ENCODE measurements around the gene ENAM.
A peak's percentile ranks its signal among the peaks of the same experiment; 100 is the strongest.

DNA sequence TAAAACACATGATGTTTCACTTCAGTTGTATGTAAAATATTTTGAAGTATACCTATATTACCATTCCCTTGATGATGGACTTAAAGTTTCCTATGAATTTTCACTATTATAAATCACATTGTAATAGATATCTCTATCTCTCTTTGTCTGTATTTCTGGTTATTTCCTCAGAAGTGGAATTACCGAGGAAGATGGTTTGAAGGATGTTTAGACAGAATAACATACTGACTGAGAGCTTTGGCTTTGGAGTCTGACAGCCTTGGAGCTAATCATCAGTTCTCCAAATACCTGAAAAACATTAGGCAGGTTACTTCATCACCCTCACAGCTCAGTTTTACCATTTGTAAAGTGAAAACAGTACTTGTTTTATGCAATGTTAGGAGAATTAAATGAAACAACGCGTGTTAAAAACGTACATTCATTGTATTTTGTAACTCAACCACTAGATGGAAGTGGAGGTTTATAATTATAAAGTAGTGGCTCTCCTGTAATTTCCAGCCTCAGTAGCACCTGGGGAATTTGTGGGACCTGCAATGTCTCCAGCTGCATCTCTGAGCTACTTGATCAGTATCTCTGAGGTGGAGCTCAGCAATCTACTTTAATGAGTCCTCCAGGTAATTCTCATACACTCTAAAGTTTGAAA, 23.4 kb downstream of the ENAM start:
- TF ChIP-seq POLR2A (IDR thresholded peaks at IDR 0.05) = no peak
- TF ChIP-seq, protein P1, sequence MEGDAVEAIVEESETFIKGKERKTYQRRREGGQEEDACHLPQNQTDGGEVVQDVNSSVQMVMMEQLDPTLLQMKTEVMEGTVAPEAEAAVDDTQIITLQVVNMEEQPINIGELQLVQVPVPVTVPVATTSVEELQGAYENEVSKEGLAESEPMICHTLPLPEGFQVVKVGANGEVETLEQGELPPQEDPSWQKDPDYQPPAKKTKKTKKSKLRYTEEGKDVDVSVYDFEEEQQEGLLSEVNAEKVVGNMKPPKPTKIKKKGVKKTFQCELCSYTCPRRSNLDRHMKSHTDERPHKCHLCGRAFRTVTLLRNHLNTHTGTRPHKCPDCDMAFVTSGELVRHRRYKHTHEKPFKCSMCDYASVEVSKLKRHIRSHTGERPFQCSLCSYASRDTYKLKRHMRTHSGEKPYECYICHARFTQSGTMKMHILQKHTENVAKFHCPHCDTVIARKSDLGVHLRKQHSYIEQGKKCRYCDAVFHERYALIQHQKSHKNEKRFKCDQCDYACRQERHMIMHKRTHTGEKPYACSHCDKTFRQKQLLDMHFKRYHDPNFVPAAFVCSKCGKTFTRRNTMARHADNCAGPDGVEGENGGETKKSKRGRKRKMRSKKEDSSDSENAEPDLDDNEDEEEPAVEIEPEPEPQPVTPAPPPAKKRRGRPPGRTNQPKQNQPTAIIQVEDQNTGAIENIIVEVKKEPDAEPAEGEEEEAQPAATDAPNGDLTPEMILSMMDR (IDR thresholded peaks at IDR 0.05) = peak; percentile 50 to 73 (median 56)

Data from right lobe of liver (tissue), 4 donors.